ENCODE measurements around the gene TMSB4Y.

GRCh38 chrY:13708038-13708437 is 4.3 kb downstream of the TMSB4Y start:
- TF ChIP-seq YY1 (tag by site-specific recombination; IDR thresholded peaks at IDR 0.05) (no peak), AEBP2 (tag by site-specific recombination; IDR thresholded peaks at IDR 0.05; ENCODE audit: borderline replicate concordance) (no peak), ZNF639 (tag by site-specific recombination; IDR thresholded peaks at IDR 0.05) (no peak), KLF7 (tag by site-specific recombination; IDR thresholded peaks at IDR 0.05; ENCODE audit: borderline replicate concordance) (no peak), ZNF324 (tag by site-specific recombination; IDR thresholded peaks at IDR 0.05) (no peak), ZBTB11 (tag by site-specific recombination; conservative IDR thresholded peaks at IDR 0.05; ENCODE audit: low read depth) (no peak), ZNF133 (tag by site-specific recombination; IDR thresholded peaks at IDR 0.05) (no peak), FEZF1 (tag by site-specific recombination; IDR thresholded peaks at IDR 0.05) (no peak)

Data from HEK293 (cell line).